Gastrocnemius medialis (tissue), 4 donors: ENCODE results near the gene ADRM1.

Source experiments
- CTCF ChIP-seq, 5 experiments: fragments of 450-650 bp in 3 of 5; fragments of 200-600 bp in 2 of 5; sonication (generic) in 2 of 5; IDR thresholded peaks in 4 of 5; conservative IDR thresholded peaks in 1 of 5; 1 replicate in 4 of 5; 2 replicates in 1 of 5; pipeline ENCODE4 v1.5.1; 2016 to 2019; ENCODE audit warnings: antibody characterized with exemption in 5 of 5, mild to moderate bottlenecking in 3 of 5, moderate library complexity in 3 of 5
- POLR2A ChIP-seq, 2 donors: fragments of 450-650 bp; IDR thresholded peaks; one replicate each; pipeline ENCODE4 v1.6.1; 2017; ENCODE audit warnings: antibody characterized with exemption in 2 of 2, mild to moderate bottlenecking in 2 of 2, moderate library complexity in 2 of 2

DNA sequence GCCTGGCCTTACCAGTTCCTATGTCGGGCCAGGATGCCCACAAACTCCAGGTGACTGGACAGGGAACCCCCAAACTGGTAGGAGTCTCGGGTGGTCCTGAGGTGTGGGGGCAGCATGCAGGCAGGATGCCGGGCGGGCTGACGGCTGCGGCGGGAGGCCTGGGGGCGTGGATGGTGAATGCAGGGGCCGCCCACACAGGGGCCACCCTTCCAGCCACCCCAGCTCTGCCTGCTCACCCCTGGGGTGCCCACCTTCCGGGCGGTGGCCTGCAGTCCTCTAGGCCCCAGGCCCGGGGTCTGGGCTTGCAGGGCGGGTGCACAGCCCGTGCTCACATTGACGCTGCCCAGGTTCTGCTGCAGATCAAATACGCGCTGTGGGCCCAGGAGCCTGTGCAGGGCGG is 8.4 kb downstream of the ADRM1 start:
- no peak for TF ChIP-seq CTCF (IDR thresholded peaks at IDR 0.05 in 4 of 5, conservative IDR thresholded peaks at IDR 0.05 in 1 of 5)
- TF ChIP-seq POLR2A (IDR thresholded peaks at IDR 0.05) = no peak
